PC-3 (cell line): ENCODE measurements around the gene ESR1. TPM values are rescaled to one million over a fixed set of nuclear protein-coding genes. Genes with fewer than 3 reads are reported as not detected.
"Not testable (repeated sequence)": the region's sequence is repeated elsewhere in the genome, so short reads cannot be mapped to it uniquely, and the experiment has no call there.

Experiments
- ATAC-seq: fragments of 200-7000 bp; cut with Tn5 transposase; 2 replicates; pipeline ENCODE4 v1.9.1; 2020; ENCODE audit warnings: mild to moderate bottlenecking, moderate library complexity
- BruUV-seq: library from RNA; stranded (reverse); fragments of 400-500 nt; replicated peaks from 2 replicates; lab custom pipeline; 2021; lab: Mats Ljungman, UMichigan
- CTCF ChIA-PET: fragments of 300-600 bp; sonication (Branson Sonifier 250); formaldehyde crosslinking; loops from one replicate; lab custom pipeline; 2022; ENCODE audit warnings: antibody characterized with exemption; lab: Charles Lee
- POLR2A ChIA-PET: fragments of 300-600 bp; sonication (Branson Sonifier 250); formaldehyde crosslinking; loops from one replicate; lab custom pipeline; 2022; ENCODE audit warnings: antibody characterized with exemption; ENCODE audit not compliant: unreplicated experiment; lab: Charles Lee
- DNase-seq: peaks from one replicate; pipeline ENCODE4 v3.0.0-alpha.2; 2015
- H2AFZ ChIP-seq: fragments of 300-600 bp; sonication (generic); 2 replicates; pipeline ENCODE4 v1.6.0; 2016; ENCODE audit warnings: antibody characterized with exemption, low read length
- H3F3A ChIP-seq: fragments of 300-600 bp; sonication (generic); one replicate; pipeline ENCODE4 v1.6.0; 2017; ENCODE audit warnings: antibody characterized with exemption, low read length, control low read depth, mild to moderate bottlenecking; ENCODE audit not compliant: unreplicated experiment
- H3K27ac ChIP-seq: fragments of 300-600 bp; sonication (generic); 2 replicates; pipeline ENCODE4 v1.5.1; 2016; ENCODE audit warnings: mild to moderate bottlenecking, low read length
- H3K27me3 ChIP-seq: fragments of 300-600 bp; sonication (generic); 2 replicates; pipeline ENCODE4 v1.6.1; 2016; ENCODE audit warnings: low read length, mixed read lengths
- H3K36me3 ChIP-seq: fragments of 300-600 bp; sonication (generic); 2 replicates; pipeline ENCODE4 v1.6.1; 2016; ENCODE audit warnings: low read depth, mixed run types, low read length, mixed read lengths
- H3K4me1 ChIP-seq: fragments of 300-600 bp; sonication (generic); 2 replicates; pipeline ENCODE4 v1.5.1; 2016; ENCODE audit warnings: low read length; ENCODE audit not compliant: insufficient read depth
- H3K4me2 ChIP-seq: fragments of 300-600 bp; sonication (generic); 2 replicates; pipeline ENCODE4 v1.6.0; 2016; ENCODE audit warnings: low read length
- H3K4me3 ChIP-seq: fragments of 300-600 bp; sonication (generic); 2 replicates; pipeline ENCODE4 v1.5.1; 2016; ENCODE audit warnings: mild to moderate bottlenecking, low read length, mixed read lengths
- H3K79me2 ChIP-seq: fragments of 300-600 bp; sonication (generic); 2 replicates; pipeline ENCODE4 v1.6.1; 2017; ENCODE audit warnings: low read length, mixed read lengths
- H3K9ac ChIP-seq: fragments of 300-600 bp; sonication (generic); 2 replicates; pipeline ENCODE4 v1.6.0; 2016; ENCODE audit warnings: mild to moderate bottlenecking, low read length
- H3K9me2 ChIP-seq: fragments of 300-600 bp; sonication (generic); replicated peaks from 2 replicates; pipeline ENCODE4 v1.6.1; 2016; ENCODE audit warnings: mixed run types, low read length, mixed read lengths
- H3K9me3 ChIP-seq: fragments of 300-600 bp; sonication (generic); 2 replicates; pipeline ENCODE4 v1.6.1; 2016; ENCODE audit warnings: low read length, mixed read lengths
- H4K20me1 ChIP-seq: fragments of 300-600 bp; sonication (generic); 2 replicates; pipeline ENCODE4 v1.6.1; 2016; ENCODE audit warnings: low read length, mixed read lengths
- EZH2 ChIP-seq: fragments of 300-600 bp; sonication (generic); IDR thresholded peaks from one replicate; pipeline ENCODE4 v1.6.1; 2017; ENCODE audit warnings: antibody characterized with exemption, mild to moderate bottlenecking, low read length; ENCODE audit not compliant: unreplicated experiment
- EZH2phosphoT487 ChIP-seq: fragments of 300-600 bp; sonication (generic); IDR thresholded peaks from 2 replicates; pipeline ENCODE4 v1.6.1; 2018; ENCODE audit warnings: mild to moderate bottlenecking, antibody characterized with exemption, low read length, borderline replicate concordance
- intact Hi-C: fragments of 100-400 bp; cut with micrococcal nuclease; formaldehyde crosslinking; loops from 2 replicates; pipeline ENCODE4 v1.9.0; 2023
- total RNA-seq: library from RNA; depleted of rRNA; stranded (reverse); fragments of >200 nt; gene quantifications from 2 replicates; pipeline ENCODE4 v1.2.3, GENCODE V29; 2014
- TF ChIP-seq, protein P1 (sequence below): fragments of 300-600 bp; sonication (generic); conservative IDR thresholded peaks from 2 replicates; pipeline ENCODE4 v1.5.1; 2017; ENCODE audit warnings: antibody characterized with exemption, low read depth, mild to moderate bottlenecking, low read length

ESR1 gene
- total RNA-seq, 1 experiment from 2014 or later = 5.9 TPM

DNA sequence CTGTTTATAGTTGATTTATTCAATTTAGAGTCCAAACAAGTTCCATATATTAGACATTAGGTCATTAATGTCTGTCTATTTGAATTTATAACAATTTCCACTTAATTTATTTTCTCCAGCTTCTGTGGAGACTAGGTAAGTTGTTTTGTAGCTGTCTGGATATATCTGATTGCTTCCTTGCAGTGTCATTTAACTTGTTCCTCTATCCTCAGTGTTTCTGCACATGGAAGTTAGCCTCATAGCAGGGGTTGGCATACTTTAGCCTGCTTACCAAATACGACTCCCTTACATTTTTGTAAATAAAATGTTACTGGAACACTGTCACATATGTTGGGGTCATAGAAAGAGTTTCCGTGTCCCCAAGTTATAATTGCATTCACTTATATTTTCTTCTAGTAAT, 216.1 kb downstream of the ESR1 start:
- H3K36me3 ChIP-seq = no peaks in the 10 kb centered on the region
- no peak overlapping the region for H3K27ac ChIP-seq
- DNase-seq (no peak), ATAC-seq (no peak)
- CTCF ChIA-PET = no interaction called here
- TF ChIP-seq EZH2 = no peak
- no peak for TF ChIP-seq EZH2phosphoT487
- BruUV-seq = no TSS peak
- intact Hi-C loops = no loop called here
- H3K9ac ChIP-seq = no peak overlapping the region
- H3K9me2 ChIP-seq = no peaks in the 10 kb centered on the region
- no peaks in the 10 kb centered on the region for H4K20me1 ChIP-seq
- POLR2A ChIA-PET = no interaction called here
- H3K79me2 ChIP-seq = no peaks in the 10 kb centered on the region
- no peak overlapping the region for H3K4me3 ChIP-seq
- H3K9me3 ChIP-seq = no peaks in the 10 kb centered on the region
- no peaks in the 10 kb centered on the region for H3K27me3 ChIP-seq
- no peaks in the 10 kb centered on the region for H3F3A ChIP-seq
- H3K4me1 ChIP-seq = no peaks in the 10 kb centered on the region
- no peak overlapping the region for H2AFZ ChIP-seq
- H3K4me2 ChIP-seq = no peak overlapping the region

DNA sequence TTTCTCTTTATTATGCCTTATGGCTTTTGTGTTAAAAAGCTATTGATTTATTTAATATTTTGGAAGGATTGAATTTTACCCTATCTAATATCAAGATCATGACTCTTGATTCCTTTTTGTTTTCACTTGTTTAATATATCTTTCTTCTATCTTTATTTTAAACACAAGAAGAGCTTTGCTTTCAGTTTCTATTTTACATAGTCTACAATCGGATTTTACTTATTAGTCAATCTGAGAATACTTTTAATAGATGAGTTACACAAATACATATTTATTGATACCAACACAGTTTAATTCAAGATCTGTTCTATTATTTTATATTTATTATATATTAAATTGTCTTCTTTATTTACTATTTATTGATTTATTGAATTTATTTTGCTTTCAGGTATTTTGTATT, 218.8 kb downstream of the ESR1 start:
- ChIA-PET CTCF (no interaction called here), POLR2A (no interaction called here)
- ATAC-seq (no peak), DNase-seq (no peak)
- Histone ChIP-seq H3K4me2 (peak overlapping the region; percentile 46), H3F3A (no peaks in the 10 kb centered on the region), H3K9me2 (no peaks in the 10 kb centered on the region), H4K20me1 (no peaks in the 10 kb centered on the region), H3K9me3 (no peaks in the 10 kb centered on the region), H3K27ac (no peak overlapping the region), H3K4me1 (no peaks in the 10 kb centered on the region), H2AFZ (no peak overlapping the region), H3K27me3 (no peaks in the 10 kb centered on the region), H3K79me2 (no peaks in the 10 kb centered on the region), H3K4me3 (peak overlapping the region; percentile 37), H3K36me3 (no peaks in the 10 kb centered on the region), H3K9ac (no peak overlapping the region)
- intact Hi-C loops = no loop called here
- TF ChIP-seq EZH2 (no peak), EZH2phosphoT487 (no peak)
- TF ChIP-seq, protein P1, sequence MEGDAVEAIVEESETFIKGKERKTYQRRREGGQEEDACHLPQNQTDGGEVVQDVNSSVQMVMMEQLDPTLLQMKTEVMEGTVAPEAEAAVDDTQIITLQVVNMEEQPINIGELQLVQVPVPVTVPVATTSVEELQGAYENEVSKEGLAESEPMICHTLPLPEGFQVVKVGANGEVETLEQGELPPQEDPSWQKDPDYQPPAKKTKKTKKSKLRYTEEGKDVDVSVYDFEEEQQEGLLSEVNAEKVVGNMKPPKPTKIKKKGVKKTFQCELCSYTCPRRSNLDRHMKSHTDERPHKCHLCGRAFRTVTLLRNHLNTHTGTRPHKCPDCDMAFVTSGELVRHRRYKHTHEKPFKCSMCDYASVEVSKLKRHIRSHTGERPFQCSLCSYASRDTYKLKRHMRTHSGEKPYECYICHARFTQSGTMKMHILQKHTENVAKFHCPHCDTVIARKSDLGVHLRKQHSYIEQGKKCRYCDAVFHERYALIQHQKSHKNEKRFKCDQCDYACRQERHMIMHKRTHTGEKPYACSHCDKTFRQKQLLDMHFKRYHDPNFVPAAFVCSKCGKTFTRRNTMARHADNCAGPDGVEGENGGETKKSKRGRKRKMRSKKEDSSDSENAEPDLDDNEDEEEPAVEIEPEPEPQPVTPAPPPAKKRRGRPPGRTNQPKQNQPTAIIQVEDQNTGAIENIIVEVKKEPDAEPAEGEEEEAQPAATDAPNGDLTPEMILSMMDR = no peak
- BruUV-seq = no TSS peak

DNA sequence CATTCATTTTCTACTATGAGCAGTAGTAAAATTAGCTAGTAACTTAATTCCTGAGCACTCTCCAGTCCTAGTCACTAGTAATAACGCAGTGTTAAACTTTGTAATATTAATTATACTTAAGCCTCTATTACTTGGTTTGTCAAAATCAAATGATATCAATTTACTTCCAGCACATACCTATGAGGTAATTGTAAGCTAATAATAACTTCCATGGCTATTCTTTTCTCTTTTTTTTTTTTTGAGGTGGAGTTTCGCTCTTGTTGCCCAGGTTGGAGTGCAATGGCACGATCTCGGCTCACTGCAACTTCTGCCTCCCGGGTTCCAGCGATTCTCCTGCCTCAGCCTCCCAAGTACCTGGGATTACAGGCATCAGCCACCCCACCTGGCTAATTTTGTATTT, 219.3 kb downstream of the ESR1 start:
- CTCF ChIA-PET, intact Hi-C loops, ATAC-seq, H4K20me1 ChIP-seq, DNase-seq, BruUV-seq, H3K4me1 ChIP-seq, H3K9ac ChIP-seq, H3K4me3 ChIP-seq, POLR2A ChIA-PET, H3K27me3 ChIP-seq, H3K9me3 ChIP-seq, H3K9me2 ChIP-seq, H3K27ac ChIP-seq, H3F3A ChIP-seq, H3K36me3 ChIP-seq, H3K79me2 ChIP-seq: not testable (repeated sequence)
- peak overlapping the region; percentile 46; the same call in 1 of the 2 replicates for H3K4me2 ChIP-seq
- peak overlapping the region; percentile 48; the same call in 1 of the 2 replicates for H2AFZ ChIP-seq

DNA sequence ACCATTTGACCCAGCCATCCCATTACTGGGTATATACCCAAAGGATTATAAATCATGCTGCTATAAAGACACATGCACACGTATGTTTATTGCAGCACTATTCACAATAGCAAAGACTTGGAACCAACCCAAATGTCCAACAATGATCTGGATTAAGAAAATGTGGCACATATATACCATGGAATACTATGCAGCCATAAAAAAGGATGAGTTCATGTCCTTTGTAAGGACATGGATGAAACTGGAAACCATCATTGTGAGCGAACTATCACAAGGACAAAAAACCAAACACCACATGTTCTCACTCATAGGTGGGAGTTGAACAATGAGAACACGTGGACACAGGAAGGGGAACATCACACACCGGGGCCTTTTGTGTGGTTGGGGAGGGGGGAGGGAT, 226.3 kb downstream of the ESR1 start:
- H3K79me2 ChIP-seq, BruUV-seq, H3K9me2 ChIP-seq, H3K27ac ChIP-seq, H3K9ac ChIP-seq, H3K4me1 ChIP-seq, intact Hi-C loops, ATAC-seq, H3F3A ChIP-seq, H3K27me3 ChIP-seq, H3K4me3 ChIP-seq, CTCF ChIA-PET, H4K20me1 ChIP-seq, H3K4me2 ChIP-seq, H3K9me3 ChIP-seq, POLR2A ChIA-PET, DNase-seq, H3K36me3 ChIP-seq, H2AFZ ChIP-seq: not testable (repeated sequence)
